ENCODE measurements around the gene ZNF207.

The ZNF207 gene

DNA sequence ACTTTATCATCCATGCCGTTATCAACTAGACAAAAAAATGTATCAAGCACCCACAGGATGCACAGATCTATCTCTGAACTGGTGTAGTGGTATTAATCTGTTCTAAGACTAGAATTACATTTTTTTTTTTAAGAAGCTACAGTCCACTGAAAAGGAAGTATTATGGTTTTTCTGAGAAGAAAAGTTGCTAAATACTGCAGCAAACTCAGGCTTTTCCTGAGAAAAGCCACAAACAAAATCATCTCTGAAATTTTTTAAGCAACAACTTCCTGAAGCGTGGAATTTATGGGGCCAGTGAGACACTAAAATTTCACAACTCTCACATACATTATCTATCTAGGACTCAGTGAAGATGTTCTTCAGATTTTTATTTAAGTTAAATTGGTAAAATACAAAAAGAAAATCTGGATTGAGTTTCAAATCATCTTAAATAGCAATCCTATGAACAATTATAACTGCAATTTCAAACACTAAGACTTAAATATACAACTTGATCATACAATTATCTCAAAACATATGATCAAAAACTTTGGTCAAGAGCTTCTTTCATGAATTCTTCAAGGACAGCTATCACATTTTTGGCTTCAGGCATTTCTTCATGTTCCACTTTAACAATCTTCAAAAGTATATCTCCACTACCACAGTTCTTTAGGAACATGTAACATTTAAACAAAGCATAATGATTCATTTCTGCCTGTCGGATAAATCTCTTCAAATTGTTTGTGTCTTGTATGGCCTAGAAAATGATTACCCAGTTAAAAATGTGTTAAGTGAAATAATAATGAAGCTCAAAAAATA, 18.5 kb upstream of the ZNF207 start (continued):
- TF ChIP-seq, protein P1, sequence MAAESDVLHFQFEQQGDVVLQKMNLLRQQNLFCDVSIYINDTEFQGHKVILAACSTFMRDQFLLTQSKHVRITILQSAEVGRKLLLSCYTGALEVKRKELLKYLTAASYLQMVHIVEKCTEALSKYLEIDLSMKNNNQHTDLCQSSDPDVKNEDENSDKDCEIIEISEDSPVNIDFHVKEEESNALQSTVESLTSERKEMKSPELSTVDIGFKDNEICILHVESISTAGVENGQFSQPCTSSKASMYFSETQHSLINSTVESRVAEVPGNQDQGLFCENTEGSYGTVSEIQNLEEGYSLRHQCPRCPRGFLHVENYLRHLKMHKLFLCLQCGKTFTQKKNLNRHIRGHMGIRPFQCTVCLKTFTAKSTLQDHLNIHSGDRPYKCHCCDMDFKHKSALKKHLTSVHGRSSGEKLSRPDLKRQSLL (tag by site-specific recombination; IDR thresholded peaks at IDR 0.05): no peak
- no peak for TF ChIP-seq IKZF3 (tag by site-specific recombination; IDR thresholded peaks at IDR 0.05)
- TF ChIP-seq ZNF114 (tag by site-specific recombination; IDR thresholded peaks at IDR 0.05): no peak
- TF ChIP-seq SALL2 (tag by site-specific recombination; IDR thresholded peaks at IDR 0.05; ENCODE audit: borderline replicate concordance): no peak
- no peak for TF ChIP-seq ZNF600 (tag by site-specific recombination; IDR thresholded peaks at IDR 0.05)
- TF ChIP-seq HOXA7 (CRISPR knock-in tag; IDR thresholded peaks at IDR 0.05; ENCODE audit: borderline replicate concordance): no peak
- TF ChIP-seq, protein P2, sequence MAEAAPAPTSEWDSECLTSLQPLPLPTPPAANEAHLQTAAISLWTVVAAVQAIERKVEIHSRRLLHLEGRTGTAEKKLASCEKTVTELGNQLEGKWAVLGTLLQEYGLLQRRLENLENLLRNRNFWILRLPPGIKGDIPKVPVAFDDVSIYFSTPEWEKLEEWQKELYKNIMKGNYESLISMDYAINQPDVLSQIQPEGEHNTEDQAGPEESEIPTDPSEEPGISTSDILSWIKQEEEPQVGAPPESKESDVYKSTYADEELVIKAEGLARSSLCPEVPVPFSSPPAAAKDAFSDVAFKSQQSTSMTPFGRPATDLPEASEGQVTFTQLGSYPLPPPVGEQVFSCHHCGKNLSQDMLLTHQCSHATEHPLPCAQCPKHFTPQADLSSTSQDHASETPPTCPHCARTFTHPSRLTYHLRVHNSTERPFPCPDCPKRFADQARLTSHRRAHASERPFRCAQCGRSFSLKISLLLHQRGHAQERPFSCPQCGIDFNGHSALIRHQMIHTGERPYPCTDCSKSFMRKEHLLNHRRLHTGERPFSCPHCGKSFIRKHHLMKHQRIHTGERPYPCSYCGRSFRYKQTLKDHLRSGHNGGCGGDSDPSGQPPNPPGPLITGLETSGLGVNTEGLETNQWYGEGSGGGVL (tag by site-specific recombination; IDR thresholded peaks at IDR 0.05): no peak
- TF ChIP-seq, protein P3, sequence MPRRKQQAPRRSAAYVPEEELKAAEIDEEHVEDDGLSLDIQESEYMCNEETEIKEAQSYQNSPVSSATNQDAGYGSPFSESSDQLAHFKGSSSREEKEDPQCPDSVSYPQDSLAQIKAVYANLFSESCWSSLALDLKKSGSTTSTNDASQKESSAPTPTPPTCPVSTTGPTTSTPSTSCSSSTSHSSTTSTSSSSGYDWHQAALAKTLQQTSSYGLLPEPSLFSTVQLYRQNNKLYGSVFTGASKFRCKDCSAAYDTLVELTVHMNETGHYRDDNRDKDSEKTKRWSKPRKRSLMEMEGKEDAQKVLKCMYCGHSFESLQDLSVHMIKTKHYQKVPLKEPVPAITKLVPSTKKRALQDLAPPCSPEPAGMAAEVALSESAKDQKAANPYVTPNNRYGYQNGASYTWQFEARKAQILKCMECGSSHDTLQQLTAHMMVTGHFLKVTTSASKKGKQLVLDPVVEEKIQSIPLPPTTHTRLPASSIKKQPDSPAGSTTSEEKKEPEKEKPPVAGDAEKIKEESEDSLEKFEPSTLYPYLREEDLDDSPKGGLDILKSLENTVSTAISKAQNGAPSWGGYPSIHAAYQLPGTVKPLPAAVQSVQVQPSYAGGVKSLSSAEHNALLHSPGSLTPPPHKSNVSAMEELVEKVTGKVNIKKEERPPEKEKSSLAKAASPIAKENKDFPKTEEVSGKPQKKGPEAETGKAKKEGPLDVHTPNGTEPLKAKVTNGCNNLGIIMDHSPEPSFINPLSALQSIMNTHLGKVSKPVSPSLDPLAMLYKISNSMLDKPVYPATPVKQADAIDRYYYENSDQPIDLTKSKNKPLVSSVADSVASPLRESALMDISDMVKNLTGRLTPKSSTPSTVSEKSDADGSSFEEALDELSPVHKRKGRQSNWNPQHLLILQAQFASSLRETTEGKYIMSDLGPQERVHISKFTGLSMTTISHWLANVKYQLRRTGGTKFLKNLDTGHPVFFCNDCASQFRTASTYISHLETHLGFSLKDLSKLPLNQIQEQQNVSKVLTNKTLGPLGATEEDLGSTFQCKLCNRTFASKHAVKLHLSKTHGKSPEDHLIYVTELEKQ (tag by site-specific recombination; IDR thresholded peaks at IDR 0.05; ENCODE audit: borderline replicate concordance): no peak
- TF ChIP-seq SP2 (tag by site-specific recombination; IDR thresholded peaks at IDR 0.05): no peak
- TF ChIP-seq, protein P4, sequence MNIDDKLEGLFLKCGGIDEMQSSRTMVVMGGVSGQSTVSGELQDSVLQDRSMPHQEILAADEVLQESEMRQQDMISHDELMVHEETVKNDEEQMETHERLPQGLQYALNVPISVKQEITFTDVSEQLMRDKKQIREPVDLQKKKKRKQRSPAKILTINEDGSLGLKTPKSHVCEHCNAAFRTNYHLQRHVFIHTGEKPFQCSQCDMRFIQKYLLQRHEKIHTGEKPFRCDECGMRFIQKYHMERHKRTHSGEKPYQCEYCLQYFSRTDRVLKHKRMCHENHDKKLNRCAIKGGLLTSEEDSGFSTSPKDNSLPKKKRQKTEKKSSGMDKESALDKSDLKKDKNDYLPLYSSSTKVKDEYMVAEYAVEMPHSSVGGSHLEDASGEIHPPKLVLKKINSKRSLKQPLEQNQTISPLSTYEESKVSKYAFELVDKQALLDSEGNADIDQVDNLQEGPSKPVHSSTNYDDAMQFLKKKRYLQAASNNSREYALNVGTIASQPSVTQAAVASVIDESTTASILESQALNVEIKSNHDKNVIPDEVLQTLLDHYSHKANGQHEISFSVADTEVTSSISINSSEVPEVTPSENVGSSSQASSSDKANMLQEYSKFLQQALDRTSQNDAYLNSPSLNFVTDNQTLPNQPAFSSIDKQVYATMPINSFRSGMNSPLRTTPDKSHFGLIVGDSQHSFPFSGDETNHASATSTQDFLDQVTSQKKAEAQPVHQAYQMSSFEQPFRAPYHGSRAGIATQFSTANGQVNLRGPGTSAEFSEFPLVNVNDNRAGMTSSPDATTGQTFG (tag by site-specific recombination; IDR thresholded peaks at IDR 0.05; ENCODE audit: borderline replicate concordance): no peak
- TF ChIP-seq ZNF133 (tag by site-specific recombination; IDR thresholded peaks at IDR 0.05): no peak
- no peak for TF ChIP-seq ZNF138 (tag by site-specific recombination; IDR thresholded peaks at IDR 0.05; ENCODE audit: borderline replicate concordance)
- no peak for TF ChIP-seq ZNF664 (tag by site-specific recombination; IDR thresholded peaks at IDR 0.05)

DNA sequence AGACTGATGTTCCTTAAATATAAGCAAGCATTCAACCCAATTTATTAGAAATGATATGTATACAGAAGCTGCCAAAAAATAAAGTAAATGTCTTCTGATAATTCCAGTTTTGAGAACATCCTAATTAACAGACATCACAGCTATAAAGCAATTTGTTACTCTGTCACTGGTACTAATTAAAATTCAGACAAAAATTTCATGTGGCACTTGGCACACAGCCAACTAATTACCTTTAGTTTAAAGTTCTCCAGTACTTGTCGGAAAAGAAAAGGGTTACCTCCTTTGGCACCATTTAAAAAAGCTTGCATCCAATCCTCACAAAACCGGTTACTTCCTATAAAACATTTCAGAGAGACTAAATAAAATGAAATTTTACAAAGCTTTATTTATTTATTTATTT, 16.8 kb upstream of the ZNF207 start:
- H3K36me3 ChIP-seq (ENCODE audit: control insufficient read depth in 2 of 2, insufficient read depth in 1 of 2, low read length in 2 of 2): peaks cover 53 to 62% of the 10 kb centered on the region in 2 experiments
- ChIA-PET CTCF (interaction anchor here (0.8 to 2.0 kb wide), 2 partner anchors 13 to 111 kb away, joined by 3 to 10 read pairs; partner anchors contain the start of gene PSMD11), POLR2A (no interaction called here)
- no peaks in the 10 kb centered on the region for H3K4me1 ChIP-seq (ENCODE audit: control insufficient read depth, insufficient read depth, low read length)
- no peaks in the 10 kb centered on the region for H3K9me3 ChIP-seq (ENCODE audit: control insufficient read depth, insufficient read depth, low read depth, low read length)
- TF ChIP-seq, protein P5, sequence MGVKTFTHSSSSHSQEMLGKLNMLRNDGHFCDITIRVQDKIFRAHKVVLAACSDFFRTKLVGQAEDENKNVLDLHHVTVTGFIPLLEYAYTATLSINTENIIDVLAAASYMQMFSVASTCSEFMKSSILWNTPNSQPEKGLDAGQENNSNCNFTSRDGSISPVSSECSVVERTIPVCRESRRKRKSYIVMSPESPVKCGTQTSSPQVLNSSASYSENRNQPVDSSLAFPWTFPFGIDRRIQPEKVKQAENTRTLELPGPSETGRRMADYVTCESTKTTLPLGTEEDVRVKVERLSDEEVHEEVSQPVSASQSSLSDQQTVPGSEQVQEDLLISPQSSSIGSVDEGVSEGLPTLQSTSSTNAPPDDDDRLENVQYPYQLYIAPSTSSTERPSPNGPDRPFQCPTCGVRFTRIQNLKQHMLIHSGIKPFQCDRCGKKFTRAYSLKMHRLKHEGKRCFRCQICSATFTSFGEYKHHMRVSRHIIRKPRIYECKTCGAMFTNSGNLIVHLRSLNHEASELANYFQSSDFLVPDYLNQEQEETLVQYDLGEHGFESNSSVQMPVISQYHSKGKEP (tag by site-specific recombination; IDR thresholded peaks at IDR 0.05): peak; percentile 62; the same call in 1 of the 2 replicates
- TF ChIP-seq ZNF184 (tag by site-specific recombination; IDR thresholded peaks at IDR 0.05) (peak; percentile 85; the same call in 1 of the 2 replicates), MZF1 (tag by site-specific recombination; IDR thresholded peaks at IDR 0.05; ENCODE audit: borderline replicate concordance) (no peak), ZNF660 (tag by site-specific recombination; IDR thresholded peaks at IDR 0.05) (0 out of 2 replicates have a peak, but pooled peaks have one; percentile 35), ZNF423 (tag by site-specific recombination; IDR thresholded peaks at IDR 0.05) (no peak), ZNF37A (tag by site-specific recombination; IDR thresholded peaks at IDR 0.05) (peak; percentile 53; the same call in 1 of the 2 replicates), GLIS1 (tag by site-specific recombination; IDR thresholded peaks at IDR 0.05) (no peak), ZNF561 (tag by site-specific recombination; IDR thresholded peaks at IDR 0.05; ENCODE audit: borderline replicate concordance) (no peak), ZBTB20 (tag by site-specific recombination; IDR thresholded peaks at IDR 0.05) (no peak), KLF10 (tag by site-specific recombination; IDR thresholded peaks at IDR 0.05) (peak; percentile 45; the same call in 1 of the 2 replicates)
- no peak overlapping the region for H3K27ac ChIP-seq (ENCODE audit: extremely low read depth, low read depth, low read length)
- no peak overlapping the region for H3K4me3 ChIP-seq (ENCODE audit: low read depth, low read length)
